ENCODE measurements around the gene ASB2.

The ASB2 gene

DNA sequence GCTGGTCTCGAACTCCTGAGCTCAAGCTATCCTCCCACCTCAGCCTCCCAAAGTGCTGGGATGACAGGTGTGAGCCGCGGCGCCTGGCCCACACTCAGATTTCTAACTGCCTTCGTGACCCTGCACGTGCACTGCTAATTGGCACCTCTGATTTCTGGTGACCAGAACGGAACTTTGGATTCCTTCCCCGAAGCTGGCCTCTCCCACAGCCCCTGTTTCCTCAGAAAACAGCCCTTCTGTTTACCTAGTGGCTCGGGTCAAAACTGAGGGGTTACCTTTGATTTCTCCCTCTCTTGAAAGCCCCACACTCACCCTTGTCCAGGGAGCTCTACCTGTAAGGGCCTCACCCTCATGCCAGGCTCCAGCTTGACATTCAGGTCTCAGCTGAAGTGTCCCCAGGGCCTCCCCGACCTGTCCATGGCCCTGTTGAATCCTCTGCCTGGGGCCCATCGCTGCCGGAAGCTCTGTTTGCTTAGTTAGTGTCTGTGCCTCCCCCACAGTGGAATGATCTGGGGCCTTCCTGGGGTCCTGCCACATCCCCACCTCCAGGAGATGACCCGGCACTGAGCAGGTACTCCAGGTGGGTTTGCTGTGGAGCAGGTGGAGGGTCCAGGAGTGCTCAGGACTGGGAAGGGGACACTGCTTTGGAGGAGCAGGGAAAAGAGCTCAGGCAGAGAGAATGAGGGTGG lies 73.6 kb downstream of the ASB2 start:
- DNase-seq (ENCODE audit: low read depth) = no peak

DNA sequence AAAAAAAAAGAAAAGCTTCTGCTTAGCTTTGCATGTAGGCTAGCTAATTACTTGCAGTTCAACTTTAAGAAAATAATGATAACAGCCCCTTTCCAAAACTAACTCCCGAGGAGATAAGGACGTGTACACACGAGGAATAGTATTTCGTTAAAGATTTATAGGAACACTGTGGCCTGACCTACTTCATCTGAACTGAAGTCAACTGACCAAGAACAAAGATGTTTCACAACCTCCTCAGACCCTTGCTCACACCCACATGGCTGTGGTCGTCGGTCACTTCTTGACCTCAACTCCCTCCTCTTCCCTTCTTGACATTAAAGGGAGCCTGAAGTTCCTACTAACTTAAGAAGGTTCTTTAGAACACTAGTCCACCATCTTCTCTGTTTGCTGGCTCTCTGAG lies 74.6 kb downstream of the ASB2 start:
- DNase-seq (ENCODE audit: low read depth) = no peak

DNA sequence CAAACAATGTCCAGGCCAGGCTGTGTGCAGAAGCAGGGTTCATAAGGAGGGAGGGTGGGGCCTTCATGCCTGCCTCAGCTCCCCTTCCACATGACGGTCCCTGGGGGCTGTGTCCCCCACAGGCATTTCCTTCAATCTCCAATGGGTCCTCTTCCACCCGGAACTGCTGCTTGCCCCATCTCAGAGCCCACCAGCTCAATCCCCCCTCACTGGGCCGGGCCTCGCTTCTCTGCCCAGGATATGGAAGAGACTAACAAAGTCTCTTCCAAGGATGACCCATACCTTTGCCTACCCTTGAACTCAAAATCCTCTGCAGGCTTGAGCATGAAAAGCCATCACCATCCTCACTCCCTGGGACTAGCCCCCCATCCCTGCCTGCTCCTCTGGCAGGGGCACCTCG lies 77.6 kb downstream of the ASB2 start:
- no peak for DNase-seq (ENCODE audit: low read depth)

DNA sequence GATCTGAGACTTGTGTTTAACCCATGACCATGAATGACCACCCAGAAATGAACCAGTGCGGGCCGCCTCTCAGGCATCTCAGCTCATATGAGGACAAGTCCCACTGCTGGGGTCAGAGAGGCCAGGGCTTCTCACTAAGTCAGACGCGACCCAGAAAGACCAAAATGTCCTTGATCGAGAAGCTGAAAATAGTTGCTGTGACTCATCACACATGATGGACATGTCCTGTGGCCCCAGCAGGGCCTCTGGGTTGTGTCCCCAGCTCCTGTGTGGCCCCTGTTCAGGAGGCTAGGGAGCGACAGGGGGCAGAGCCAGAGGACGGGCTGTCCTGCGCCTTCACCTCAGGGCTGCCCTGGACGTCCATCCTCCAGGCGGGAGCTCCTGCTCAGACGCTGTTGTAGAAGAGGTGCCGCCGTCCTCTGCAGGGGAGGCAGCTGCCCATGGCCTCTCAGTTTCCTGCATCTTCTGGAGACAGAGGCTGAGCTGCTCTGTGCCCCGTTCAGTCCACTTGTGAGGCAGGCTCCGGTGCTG lies 78.2 kb downstream of the ASB2 start:
- no peak for DNase-seq (ENCODE audit: low read depth)

DNA sequence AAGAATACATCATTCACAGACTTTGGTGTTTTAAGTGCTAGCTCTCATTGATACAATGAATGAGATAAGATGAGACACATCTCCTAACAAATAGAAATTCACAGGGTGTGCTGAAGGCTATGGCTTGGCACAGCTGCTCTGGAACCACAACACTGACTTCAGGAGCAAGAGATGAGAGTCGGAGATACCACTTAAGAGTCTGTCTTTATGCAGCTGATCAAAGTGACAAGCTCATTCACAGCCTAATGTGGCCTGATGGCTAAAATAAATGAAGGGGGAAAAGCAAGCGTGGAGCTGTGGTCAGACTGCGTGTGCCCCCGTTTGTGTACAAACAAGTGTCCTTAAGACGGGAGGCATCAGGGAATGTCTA lies 78.9 kb downstream of the ASB2 start:
- no peak for DNase-seq (ENCODE audit: low read depth)

DNA sequence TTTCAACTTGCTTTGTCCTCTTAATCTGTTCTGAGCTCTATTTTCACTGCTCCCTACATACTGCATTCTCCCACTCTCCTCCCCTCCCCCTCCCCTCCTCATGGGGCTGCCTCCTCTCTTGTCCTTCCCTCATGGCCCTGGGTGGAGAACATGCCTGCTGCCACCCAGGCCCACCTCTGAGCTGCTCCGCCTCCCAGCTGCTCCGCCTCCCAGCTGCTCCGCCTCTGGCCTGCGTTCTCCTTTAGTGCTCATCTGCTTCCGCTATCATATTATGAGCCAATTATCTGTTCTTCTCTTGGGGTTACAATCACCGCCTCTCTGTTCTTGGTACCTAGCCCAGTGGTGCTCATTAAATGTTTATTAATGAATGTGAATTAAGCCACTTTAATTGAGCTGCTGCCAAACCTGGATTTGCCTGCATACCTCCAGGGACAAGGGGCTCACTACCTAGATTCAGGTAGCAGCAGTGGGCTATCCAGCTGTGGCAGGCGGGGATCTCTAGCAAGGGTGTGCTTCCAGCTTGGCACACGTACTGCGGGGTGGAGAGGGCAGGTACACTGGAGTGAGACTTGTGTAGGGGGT lies 81.3 kb downstream of the ASB2 start:
- DNase-seq (ENCODE audit: low read depth) = no peak

DNA sequence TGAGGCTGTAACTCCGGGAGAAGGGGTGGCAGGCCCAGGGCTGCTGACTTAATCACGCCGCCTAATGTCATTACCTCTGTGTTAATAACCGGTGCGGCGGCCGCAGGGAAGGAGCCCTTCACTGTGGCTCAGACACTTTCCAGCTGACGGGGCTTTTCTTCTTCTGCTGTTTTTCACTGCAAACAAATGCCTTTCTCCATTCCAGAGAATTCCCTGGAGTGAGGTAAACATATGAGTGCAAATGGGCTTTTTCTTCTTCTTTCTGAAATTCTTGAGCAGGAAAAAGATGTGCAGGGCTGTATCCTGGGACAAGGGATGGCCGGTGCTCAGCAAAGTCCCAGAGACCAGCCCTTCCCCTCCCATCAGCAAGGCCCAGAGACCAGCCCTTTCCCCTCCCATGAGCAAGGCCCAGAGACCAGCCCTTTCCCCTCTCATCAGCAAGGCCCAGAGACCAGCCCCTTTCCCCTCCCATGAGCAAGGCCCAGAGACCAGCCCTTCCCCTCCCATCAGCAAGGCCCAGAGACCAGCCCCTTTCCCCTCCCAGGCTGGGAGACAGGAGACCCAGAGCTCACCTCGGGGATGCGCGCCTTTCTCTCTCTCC lies 82.6 kb downstream of the ASB2 start:
- no peak for DNase-seq (ENCODE audit: low read depth)

DNA sequence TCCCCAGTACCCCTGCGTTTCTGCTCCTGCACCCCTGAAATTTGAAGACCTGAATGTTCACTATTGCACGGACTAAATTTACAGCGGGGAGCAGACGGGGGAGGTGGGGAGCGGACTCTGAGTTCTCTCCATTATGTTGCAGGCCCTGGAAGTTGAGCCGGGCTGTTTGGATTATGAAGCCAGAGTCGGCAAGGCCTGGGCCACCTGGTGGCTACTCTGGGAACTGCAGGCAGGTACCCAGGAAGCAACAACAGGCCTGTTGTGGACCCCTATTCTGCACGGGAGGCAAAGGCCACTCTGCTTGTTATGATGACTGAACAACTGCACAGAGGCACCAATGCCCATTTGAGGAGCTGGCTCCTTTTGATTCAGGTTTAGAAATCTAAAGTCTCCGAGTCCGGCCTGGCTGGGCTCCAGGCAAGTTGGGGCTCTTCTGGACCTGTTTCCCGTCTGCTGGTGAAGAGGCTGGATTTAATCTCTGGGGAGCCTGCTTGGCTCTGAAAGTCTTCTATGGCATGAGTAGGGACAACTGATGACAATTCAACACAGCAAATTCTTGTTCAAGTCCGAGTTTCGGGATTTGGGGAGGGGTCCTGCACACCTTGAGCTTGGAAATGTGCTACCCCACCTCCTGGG lies 83.3 kb downstream of the ASB2 start:
- peak; percentile 17 for DNase-seq (ENCODE audit: low read depth)

DNA sequence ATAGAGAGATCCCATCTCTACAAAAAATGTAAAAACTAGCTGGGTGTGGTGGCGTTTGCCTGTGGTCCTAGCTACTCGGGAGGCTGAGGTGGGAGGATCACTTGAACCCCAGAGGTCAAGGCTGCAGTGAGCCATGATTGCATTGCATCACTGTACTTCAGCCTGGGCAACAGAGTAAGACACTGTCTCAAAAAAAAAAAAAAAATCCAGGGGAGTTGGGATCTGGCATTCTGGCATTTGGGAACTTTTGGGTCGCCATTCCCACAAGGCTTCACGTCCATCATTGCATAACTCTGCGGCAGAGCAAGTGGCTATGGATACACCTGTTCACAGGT lies 83.9 kb downstream of the ASB2 start:
- DNase-seq (ENCODE audit: low read depth) = no peak

DNA sequence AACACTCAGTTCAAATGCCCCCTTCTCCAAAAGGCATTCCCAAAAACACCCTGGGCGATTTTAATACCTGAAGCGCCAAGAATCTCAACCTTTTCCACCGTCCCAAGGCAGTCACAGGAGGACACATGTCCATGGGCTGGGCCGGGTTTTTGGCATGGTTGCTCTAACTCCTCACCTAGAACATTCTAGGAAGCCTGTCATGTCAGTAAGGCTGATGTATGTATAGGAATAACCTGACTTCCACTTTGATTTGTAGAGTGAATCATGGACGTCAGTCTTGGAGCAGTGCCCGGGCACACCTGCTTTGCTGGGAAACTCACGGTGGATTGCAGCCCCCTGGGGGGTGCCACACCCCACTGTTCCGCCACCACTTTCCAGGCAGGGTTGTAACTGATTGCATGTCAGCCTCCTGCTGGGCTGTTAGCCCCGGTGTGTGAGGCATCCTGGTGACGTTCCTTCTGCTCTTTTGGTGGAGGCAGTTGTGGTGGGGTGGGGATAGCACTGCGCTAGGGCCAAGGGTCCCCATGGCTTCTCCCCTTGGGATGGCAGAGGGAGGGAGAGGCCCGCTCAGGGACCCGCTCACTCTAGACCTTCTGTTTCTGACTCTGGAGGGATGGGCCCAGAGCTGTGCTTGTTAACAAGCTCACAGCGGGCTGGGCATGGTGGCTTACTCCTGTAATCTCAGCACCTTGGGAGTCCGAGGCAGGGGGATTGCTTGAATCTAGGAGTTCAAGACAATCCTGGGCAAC lies 84.4 kb downstream of the ASB2 start:
- no peak for DNase-seq (ENCODE audit: low read depth)

DNA sequence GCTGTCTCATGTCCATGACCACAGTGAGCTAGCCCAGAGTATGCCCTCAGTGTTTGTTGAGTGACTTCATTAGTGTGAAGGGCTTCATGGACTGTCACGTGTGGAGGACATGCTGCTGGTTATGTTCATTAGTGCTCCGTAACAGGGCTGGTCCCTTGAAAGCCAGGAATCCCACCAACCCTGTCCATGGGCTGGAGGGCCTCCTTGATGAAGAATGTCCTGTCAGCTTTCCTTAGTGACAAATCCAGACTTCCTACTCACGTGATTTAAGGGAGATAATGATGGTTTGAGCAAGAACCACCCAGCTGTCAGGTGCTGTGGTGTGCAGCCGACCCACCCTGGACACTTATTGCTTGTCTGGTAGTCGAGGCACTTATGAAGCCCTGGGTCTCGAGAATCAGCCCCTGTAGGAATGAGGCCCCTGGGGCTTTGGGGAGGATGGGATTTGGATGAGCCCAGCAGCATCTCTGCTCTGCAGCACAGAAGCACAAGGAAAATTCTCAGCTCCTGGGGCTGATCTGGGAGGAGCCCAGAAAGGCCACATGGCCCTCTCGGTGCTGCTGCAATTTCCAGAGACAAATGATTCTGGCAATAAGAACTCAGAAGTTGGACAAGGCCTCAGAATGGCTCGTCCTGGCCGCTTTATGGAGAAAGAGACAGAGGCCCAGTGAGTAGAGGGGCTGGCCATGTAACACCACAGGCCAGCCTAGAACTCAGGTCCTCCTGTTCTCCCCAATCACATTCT lies 86.5 kb downstream of the ASB2 start:
- no peak for DNase-seq (ENCODE audit: low read depth)

DNA sequence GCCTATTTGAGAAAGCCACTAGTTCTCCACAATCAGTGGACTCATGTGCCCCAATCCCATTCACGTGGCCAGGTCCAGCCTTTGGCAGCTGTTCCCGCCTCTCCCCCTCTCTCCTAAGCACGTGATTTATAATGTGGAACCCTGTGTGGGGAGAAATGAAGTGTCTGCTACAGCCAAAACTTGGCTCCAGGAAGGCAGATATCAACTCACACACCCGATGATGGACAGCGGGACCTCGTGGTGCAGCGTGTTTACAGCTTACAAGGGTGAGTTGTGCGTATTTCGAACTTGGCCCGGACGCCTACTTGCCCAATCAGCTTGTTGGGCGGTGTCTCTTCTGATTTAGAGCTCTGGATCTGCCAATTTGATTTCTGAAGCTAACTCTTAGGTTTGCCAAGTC lies 87.4 kb downstream of the ASB2 start:
- DNase-seq (ENCODE audit: low read depth) = no peak

DNA sequence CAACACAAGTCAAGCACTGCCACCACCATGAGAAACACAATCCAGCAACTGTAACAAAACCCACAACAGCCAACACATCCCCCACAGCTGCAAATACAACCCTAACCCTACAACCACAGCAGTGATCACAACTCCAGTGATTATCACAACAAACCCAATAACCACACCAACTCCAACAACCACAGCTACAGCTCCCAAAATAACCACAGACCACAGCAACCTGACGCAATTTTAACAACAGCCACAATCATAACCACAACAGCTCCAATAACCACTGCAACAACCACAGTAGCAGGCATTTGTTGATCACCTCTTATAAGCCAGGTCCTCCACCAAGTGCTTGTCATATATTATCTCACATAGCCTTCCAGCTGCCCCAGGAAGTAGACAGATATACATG lies 91.4 kb downstream of the ASB2 start:
- DNase-seq (ENCODE audit: low read depth) = no peak
